Erythroblast (primary cell): ENCODE measurements around the gene MOGAT3.

Source experiments
- GATA1 ChIP-seq: IDR thresholded peaks from 2 replicates; pipeline ENCODE4 v1.6.1; 2011; ENCODE audit warnings: low read depth, mild to moderate bottlenecking, control low read depth, low read length, moderate library complexity
- POLR2A ChIP-seq: IDR thresholded peaks from 2 replicates; pipeline ENCODE4 v1.6.1; 2011; ENCODE audit warnings: mild to moderate bottlenecking, low read length

DNA sequence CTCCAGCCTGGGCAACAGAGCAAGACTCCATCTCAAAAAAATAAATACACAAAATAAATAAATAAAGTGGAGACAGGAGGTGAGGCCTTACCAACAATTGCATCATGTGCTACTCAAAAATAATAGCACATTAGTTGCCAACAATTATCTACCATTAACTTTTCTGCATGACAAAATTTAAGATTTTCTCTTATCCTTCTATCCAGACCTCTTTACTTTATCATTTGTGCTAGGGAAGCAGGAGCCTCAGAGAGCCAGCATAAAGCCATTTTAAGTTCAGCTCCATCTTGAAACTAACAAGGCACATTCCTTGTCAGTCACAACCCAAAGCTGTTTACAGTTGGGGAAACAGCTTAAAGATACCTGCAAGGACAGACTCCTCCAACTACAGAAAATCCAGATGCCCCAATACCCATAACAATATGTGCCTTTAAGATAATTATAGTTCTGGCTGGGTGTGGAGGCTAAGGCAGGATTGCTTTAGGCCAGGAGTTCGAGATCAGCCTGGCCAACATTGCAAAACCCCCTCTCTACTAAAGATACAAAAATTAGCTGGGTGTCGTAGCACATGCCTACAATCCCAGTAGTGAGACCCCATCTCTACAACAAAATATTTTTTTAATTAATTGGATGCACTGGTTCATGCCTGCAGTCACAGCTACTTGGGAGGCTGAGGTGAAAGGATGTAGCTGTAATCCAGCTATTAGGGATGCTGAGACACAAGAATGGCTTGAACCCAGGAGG is 48.8 kb downstream of the MOGAT3 start:
- TF ChIP-seq POLR2A: no peak
- TF ChIP-seq GATA1: no peak
